CD14-positive monocyte (primary cell): ENCODE results near the gene SERPINF2. TPM values are rescaled to one million over a fixed set of nuclear protein-coding genes. Genes with fewer than 3 reads are reported as not detected.

Source experiments
- DNase-seq, 3 donors: peaks; one replicate each; pipeline ENCODE4 v3.0.0-alpha.2; 2011 to 2022
- H2AFZ ChIP-seq: 2 replicates; pipeline ENCODE4 v1.6.0; 2012; ENCODE audit warnings: mild to moderate bottlenecking, low read depth, low read length, inconsistent platforms; ENCODE audit not compliant: insufficient read depth, poor library complexity, severe bottlenecking
- H3K27ac ChIP-seq, 2 donors: 1 replicate in 1 of 2; 2 replicates in 1 of 2; pipeline ENCODE4 v1.5.1; 2012 to 2013; ENCODE audit warnings: low read length in 2 of 2, control low read depth in 1 of 2, inconsistent platforms in 1 of 2, low read depth in 1 of 2, mild to moderate bottlenecking in 1 of 2
- H3K27me3 ChIP-seq, 2 donors: one replicate each; pipeline versions ENCODE4 v1.6.0 to v1.6.1; 2011 to 2013; ENCODE audit warnings: low read length in 2 of 2; ENCODE audit not compliant: control insufficient read depth in 2 of 2, insufficient read depth in 2 of 2
- H3K36me3 ChIP-seq, 2 donors: replicated peaks in 1 of 2; 1 replicate in 1 of 2; 2 replicates in 1 of 2; pipeline versions ENCODE4 v1.5.1 to v1.6.1; 2012 to 2013; ENCODE audit warnings: low read length in 2 of 2, control low read depth in 1 of 2, inconsistent platforms in 1 of 2, mild to moderate bottlenecking in 1 of 2; ENCODE audit not compliant: insufficient read depth in 2 of 2, control insufficient read depth in 1 of 2
- H3K4me1 ChIP-seq, 2 donors: 1 replicate in 1 of 2; 2 replicates in 1 of 2; pipeline versions ENCODE4 v1.5.1 to v1.6.1; 2012 to 2013; ENCODE audit warnings: low read length in 2 of 2, control low read depth in 1 of 2, inconsistent platforms in 1 of 2, mild to moderate bottlenecking in 1 of 2, moderate library complexity in 1 of 2; ENCODE audit not compliant: insufficient read depth in 2 of 2, control insufficient read depth in 1 of 2
- H3K4me2 ChIP-seq: replicated peaks from 2 replicates; pipeline ENCODE3; 2012; ENCODE audit warnings: low read length, moderate library complexity, mild to moderate bottlenecking; ENCODE audit not compliant: poor library complexity, severe bottlenecking; ENCODE audit errors: extremely low read depth
- H3K4me3 ChIP-seq, 3 experiments: fragments of 200-600 bp in 1 of 3; sonication (generic) in 1 of 3; replicated peaks in 1 of 3; 1 replicate in 2 of 3; 2 replicates in 1 of 3; pipeline ENCODE4 v1.5.1; 2011 to 2013; ENCODE audit warnings: low read length in 3 of 3, mild to moderate bottlenecking in 3 of 3, control low read depth in 2 of 3, low read depth in 2 of 3, inconsistent platforms in 1 of 3, moderate library complexity in 1 of 3
- H3K79me2 ChIP-seq: 2 replicates; pipeline ENCODE4 v1.6.0; 2012; ENCODE audit warnings: mild to moderate bottlenecking, control low read depth, inconsistent platforms, low read length, moderate library complexity; ENCODE audit not compliant: insufficient read depth
- H3K9ac ChIP-seq: 2 replicates; pipeline ENCODE4 v1.6.0; 2017; ENCODE audit warnings: low read length, mild to moderate bottlenecking; ENCODE audit not compliant: insufficient read depth, poor library complexity, severe bottlenecking
- H3K9me3 ChIP-seq, 2 donors: replicated peaks in 1 of 2; 1 replicate in 1 of 2; 2 replicates in 1 of 2; pipeline versions ENCODE4 v1.5.1 to v1.6.1; 2012 to 2013; ENCODE audit warnings: low read length in 2 of 2, control low read depth in 1 of 2; ENCODE audit not compliant: control insufficient read depth in 1 of 2, insufficient read depth in 1 of 2
- H4K20me1 ChIP-seq: 2 replicates; pipeline ENCODE4 v1.6.0; 2012; ENCODE audit warnings: mild to moderate bottlenecking, low read length, control low read depth, moderate library complexity; ENCODE audit not compliant: insufficient read depth
- H3K27ac Mint-ChIP-seq, 7 donors: one replicate each; pipeline ENCODE4 v1.8.0; 2020; ENCODE audit warnings: mild to moderate bottlenecking in 7 of 7, mixed read lengths in 7 of 7, moderate library complexity in 6 of 7, inconsistent platforms in 2 of 7
- H3K27me3 Mint-ChIP-seq, 3 donors: one replicate each; pipeline ENCODE4 v1.8.0; 2021 to 2022; ENCODE audit warnings: low read depth in 3 of 3, mild to moderate bottlenecking in 3 of 3, mixed read lengths in 3 of 3, moderate library complexity in 3 of 3, inconsistent platforms in 1 of 3
- H3K36me3 Mint-ChIP-seq, 2 donors: one replicate each; pipeline ENCODE4 v1.8.0; 2020; ENCODE audit warnings: mixed read lengths in 2 of 2, inconsistent platforms in 1 of 2, mild to moderate bottlenecking in 1 of 2
- H3K4me1 Mint-ChIP-seq: one replicate; pipeline ENCODE4 v1.8.0; 2020; ENCODE audit warnings: mild to moderate bottlenecking, mixed read lengths
- H3K4me3 Mint-ChIP-seq, 2 donors: one replicate each; pipeline ENCODE4 v1.8.0; 2020; ENCODE audit warnings: mild to moderate bottlenecking in 2 of 2, mixed read lengths in 2 of 2, moderate library complexity in 1 of 2
- H3K9me3 Mint-ChIP-seq, 7 donors: one replicate each; pipeline ENCODE4 v1.8.0; 2020 to 2022; ENCODE audit warnings: mixed read lengths in 7 of 7, mild to moderate bottlenecking in 6 of 7, moderate library complexity in 6 of 7, inconsistent platforms in 2 of 7
- WGBS: methylation state at CpG from one replicate; pipeline ENCODE4 v1.1.5; 2013; ENCODE audit warnings: missing lambda C conversion rate; ENCODE audit not compliant: insufficient coverage; 5-methylcytosine and 5-hydroxymethylcytosine counted together
- intact Hi-C, 2 donors: fragments of 100-400 bp; cut with micrococcal nuclease; formaldehyde crosslinking; loops; one replicate each; pipeline versions ENCODE4 v1.15.0 to v1.15.1; 2023
- polyA plus RNA-seq, 3 donors: library from polyadenylated mRNA; depleted of rRNA in 1 of 3; unstranded in 2 of 3; stranded (reverse) in 1 of 3; fragments of 300-500 nt in 2 of 3; fragments of >200 nt in 1 of 3; fragmentation: Illumina TruSeq in 2 of 3; gene quantifications; 1 replicate in 2 of 3; 2 replicates in 1 of 3; pipeline ENCODE4 v1.2.3, GENCODE V29; 2012 to 2021
- TF ChIP-seq, protein P1 (sequence below): fragments of 200-600 bp; IDR thresholded peaks from one replicate; pipeline ENCODE4 v1.8.0; 2022; ENCODE audit warnings: antibody characterized with exemption, mild to moderate bottlenecking

Gene SERPINF2
- polyA plus RNA-seq, 3 donors = 0.75 to 1.5 (median 0.79) TPM

DNA sequence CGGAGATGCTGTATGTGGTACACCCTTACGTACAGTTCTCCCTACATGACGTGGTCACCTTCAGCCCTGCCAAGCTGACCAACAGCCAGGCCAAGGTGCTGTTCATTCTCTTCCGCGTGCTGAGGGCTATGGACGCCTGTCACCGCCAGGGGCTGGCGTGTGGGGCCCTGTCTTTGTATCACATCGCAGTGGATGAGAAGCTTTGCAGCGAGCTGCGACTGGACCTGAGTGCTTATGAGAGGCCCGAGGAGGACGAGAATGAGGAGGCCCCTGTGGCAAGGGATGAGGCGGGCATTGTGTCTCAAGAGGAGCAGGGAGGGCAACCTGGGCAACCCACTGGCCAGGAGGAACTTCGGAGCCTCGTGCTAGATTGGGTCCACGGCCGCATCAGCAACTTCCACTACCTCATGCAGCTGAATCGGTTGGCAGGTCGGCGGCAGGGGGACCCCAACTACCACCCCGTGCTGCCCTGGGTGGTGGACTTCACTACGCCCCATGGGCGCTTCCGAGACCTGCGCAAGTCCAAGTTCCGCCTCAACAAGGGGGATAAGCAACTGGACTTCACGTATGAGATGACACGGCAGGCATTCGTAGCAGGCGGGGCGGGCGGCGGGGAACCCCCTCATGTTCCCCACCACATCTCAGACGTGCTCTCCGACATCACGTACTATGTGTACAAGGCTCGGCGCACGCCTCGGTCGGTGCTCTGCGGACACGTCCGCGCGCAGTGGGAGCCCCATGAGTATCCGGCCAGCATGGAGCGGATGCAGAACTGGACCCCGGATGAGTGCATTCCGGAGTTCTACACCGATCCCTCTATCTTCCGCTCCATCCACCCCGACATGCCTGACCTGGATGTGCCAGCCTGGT, 16.8 kb upstream of the SERPINF2 start:
- H3K4me3 Mint-ChIP-seq = peak overlapping the region; percentile 75 to 90
- no peaks in the 10 kb centered on the region for H3K9me3 Mint-ChIP-seq
- H3K4me1 Mint-ChIP-seq = peaks cover 38% of the 10 kb centered on the region
- Histone ChIP-seq H3K27ac (peak overlapping the region; percentile 54 to 85), H3K4me2 (peak overlapping the region; percentile 95), H3K4me1 (peaks cover 30 to 38% of the 10 kb centered on the region in 2 donors), H3K36me3 (peaks cover 35 to 47% of the 10 kb centered on the region in 2 donors), H3K9me3 (no peaks in the 10 kb centered on the region), H3K27me3 (no peaks in the 10 kb centered on the region), H4K20me1 (peaks cover 59% of the 10 kb centered on the region), H2AFZ (no peak overlapping the region), H3K4me3 (peak overlapping the region; percentile 74 to 90 (median 80)), H3K79me2 (peaks cover 37% of the 10 kb centered on the region), H3K9ac (peak overlapping the region; percentile 83)
- H3K36me3 Mint-ChIP-seq = peaks cover 15 to 49% of the 10 kb centered on the region in 2 donors
- H3K27ac Mint-ChIP-seq = peak overlapping the region; percentile 25 to 76 (median 67)
- peaks cover 0 to 2% (median 0%) of the 10 kb centered on the region in 3 donors for H3K27me3 Mint-ChIP-seq
- intact Hi-C loops = loop anchor here (2.0 to 10.0 kb wide), 2 partner anchors 57 to 109 kb away; partner anchors contain the start of gene RPA1 (in 1 of the 2)
- no peak for DNase-seq
- 96% methylated on average over 47 of the region's 54 CpGs for WGBS
- TF ChIP-seq, protein P1, sequence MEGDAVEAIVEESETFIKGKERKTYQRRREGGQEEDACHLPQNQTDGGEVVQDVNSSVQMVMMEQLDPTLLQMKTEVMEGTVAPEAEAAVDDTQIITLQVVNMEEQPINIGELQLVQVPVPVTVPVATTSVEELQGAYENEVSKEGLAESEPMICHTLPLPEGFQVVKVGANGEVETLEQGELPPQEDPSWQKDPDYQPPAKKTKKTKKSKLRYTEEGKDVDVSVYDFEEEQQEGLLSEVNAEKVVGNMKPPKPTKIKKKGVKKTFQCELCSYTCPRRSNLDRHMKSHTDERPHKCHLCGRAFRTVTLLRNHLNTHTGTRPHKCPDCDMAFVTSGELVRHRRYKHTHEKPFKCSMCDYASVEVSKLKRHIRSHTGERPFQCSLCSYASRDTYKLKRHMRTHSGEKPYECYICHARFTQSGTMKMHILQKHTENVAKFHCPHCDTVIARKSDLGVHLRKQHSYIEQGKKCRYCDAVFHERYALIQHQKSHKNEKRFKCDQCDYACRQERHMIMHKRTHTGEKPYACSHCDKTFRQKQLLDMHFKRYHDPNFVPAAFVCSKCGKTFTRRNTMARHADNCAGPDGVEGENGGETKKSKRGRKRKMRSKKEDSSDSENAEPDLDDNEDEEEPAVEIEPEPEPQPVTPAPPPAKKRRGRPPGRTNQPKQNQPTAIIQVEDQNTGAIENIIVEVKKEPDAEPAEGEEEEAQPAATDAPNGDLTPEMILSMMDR = no peak

GRCh38 chr17:1726626-1727257, 15.9 kb upstream of the SERPINF2 start:
- Histone ChIP-seq H3K36me3 (peaks cover 40 to 55% of the 10 kb centered on the region in 2 donors), H4K20me1 (peaks cover 63% of the 10 kb centered on the region), H3K4me2 (no peak overlapping the region), H3K27ac (no peak overlapping the region), H3K79me2 (peaks cover 37% of the 10 kb centered on the region), H3K4me3 (no peak overlapping the region), H3K4me1 (peaks cover 30 to 37% of the 10 kb centered on the region in 2 donors), H3K9ac (no peak overlapping the region), H2AFZ (no peak overlapping the region), H3K9me3 (no peaks in the 10 kb centered on the region), H3K27me3 (no peaks in the 10 kb centered on the region)
- 94% methylated on average over 16 of the region's 18 CpGs for WGBS
- H3K4me3 Mint-ChIP-seq = no peak overlapping the region
- DNase-seq = no peak
- intact Hi-C loops = loop anchor here in 1 of 2 donors (10.0 kb wide), 1 partner anchor 108 kb away; the partner anchor contains the start of gene RPA1
- no peak overlapping the region for H3K27ac Mint-ChIP-seq
- peaks cover 18 to 57% of the 10 kb centered on the region in 2 donors for H3K36me3 Mint-ChIP-seq
- H3K27me3 Mint-ChIP-seq = peaks cover 0 to 2% (median 0%) of the 10 kb centered on the region in 3 donors
- TF ChIP-seq, protein P1 = no peak
- H3K4me1 Mint-ChIP-seq = peaks cover 38% of the 10 kb centered on the region
- no peaks in the 10 kb centered on the region for H3K9me3 Mint-ChIP-seq
